Loucy (cell line): ENCODE data around the gene RAP1GAP2.

Experiments used
- H2AFZ ChIP-seq: fragments of 200-600 bp; sonication (generic); 2 replicates; pipeline ENCODE4 v1.6.0; 2016; ENCODE audit warnings: antibody characterized with exemption, mild to moderate bottlenecking, low read length, moderate library complexity
- H3F3A ChIP-seq: fragments of 200-600 bp; 2 replicates; pipeline ENCODE4 v1.6.0; 2016; ENCODE audit warnings: antibody characterized with exemption, low read depth, mild to moderate bottlenecking
- H3K27me3 ChIP-seq: fragments of 200-600 bp; sonication (generic); 2 replicates; pipeline ENCODE4 v1.6.1; 2014; ENCODE audit warnings: low read length, mild to moderate bottlenecking; ENCODE audit not compliant: insufficient read depth, poor library complexity, severe bottlenecking
- H3K36me3 ChIP-seq: fragments of 200-600 bp; sonication (generic); 2 replicates; pipeline ENCODE4 v1.6.1; 2016; ENCODE audit warnings: low read length; ENCODE audit not compliant: insufficient read depth
- H3K4me1 ChIP-seq: fragments of 200-600 bp; sonication (generic); 2 replicates; pipeline ENCODE4 v1.5.1; 2014; ENCODE audit warnings: low read length, mild to moderate bottlenecking; ENCODE audit not compliant: insufficient read depth, poor library complexity, severe bottlenecking
- H3K4me2 ChIP-seq: fragments of 200-600 bp; sonication (generic); 2 replicates; pipeline ENCODE4 v1.6.0; 2014; ENCODE audit warnings: antibody characterized with exemption, low read length, low read depth, mild to moderate bottlenecking; ENCODE audit not compliant: poor library complexity, severe bottlenecking
- H3K4me3 ChIP-seq: fragments of 200-600 bp; sonication (generic); 2 replicates; pipeline ENCODE4 v1.5.1; 2014; ENCODE audit warnings: low read length, mild to moderate bottlenecking, mixed read lengths; ENCODE audit not compliant: poor library complexity, severe bottlenecking
- H3K79me2 ChIP-seq: fragments of 200-600 bp; sonication (generic); 2 replicates; pipeline ENCODE4 v1.6.1; 2014; ENCODE audit warnings: low read length; ENCODE audit not compliant: insufficient read depth
- H3K9ac ChIP-seq: fragments of 200-600 bp; sonication (generic); 2 replicates; pipeline ENCODE4 v1.6.0; 2014; ENCODE audit warnings: mild to moderate bottlenecking, low read depth, low read length, moderate library complexity; ENCODE audit not compliant: poor library complexity, severe bottlenecking
- H3K9me2 ChIP-seq: fragments of 200-600 bp; sonication (generic); replicated peaks from 2 replicates; pipeline ENCODE4 v1.6.1; 2016; ENCODE audit warnings: low read depth, low read length, mixed read lengths
- H3K9me3 ChIP-seq: fragments of 200-600 bp; sonication (generic); 2 replicates; pipeline ENCODE4 v1.6.1; 2014; ENCODE audit warnings: mild to moderate bottlenecking, antibody characterized with exemption, low read length, low read depth; ENCODE audit not compliant: insufficient read depth
- H4K20me1 ChIP-seq: fragments of 200-600 bp; sonication (generic); 2 replicates; pipeline ENCODE4 v1.6.0; 2014; ENCODE audit warnings: antibody characterized with exemption, low read length, mild to moderate bottlenecking; ENCODE audit not compliant: insufficient read depth, poor library complexity, severe bottlenecking
- EZH2phosphoT487 ChIP-seq: fragments of 200-600 bp; IDR thresholded peaks from 2 replicates; pipeline ENCODE4 v1.6.1; 2018; ENCODE audit warnings: antibody characterized with exemption, mild to moderate bottlenecking, moderate library complexity, borderline replicate concordance
- TF ChIP-seq, protein P1 (sequence below): fragments of 200-600 bp; sonication (generic); conservative IDR thresholded peaks from 2 replicates; pipeline ENCODE4 v1.5.1; 2014; ENCODE audit warnings: mild to moderate bottlenecking, antibody characterized with exemption, low read length

The RAP1GAP2 gene

DNA sequence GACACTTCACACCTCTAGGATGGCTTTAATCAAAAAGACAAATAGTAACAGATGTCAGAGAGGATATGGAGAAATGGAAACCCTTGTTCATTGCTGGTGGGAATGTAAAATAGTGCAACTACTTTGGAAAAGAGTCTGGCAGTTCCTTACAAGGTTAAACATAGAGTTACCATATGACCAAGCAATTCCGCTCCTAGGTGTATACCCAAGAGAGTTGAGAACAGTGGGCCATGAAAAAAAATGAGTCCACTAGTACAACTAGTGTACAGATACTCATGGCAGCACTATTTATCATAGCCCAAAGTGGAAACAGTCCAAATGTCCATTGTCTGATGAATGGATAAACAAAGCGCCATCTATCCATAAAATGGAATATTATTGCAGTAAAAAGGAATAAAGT, 228.1 kb downstream of the RAP1GAP2 start:
- H3K9ac ChIP-seq, result no peak overlapping the region
- H2AFZ ChIP-seq, result no peak overlapping the region
- no peak overlapping the region for H3K4me2 ChIP-seq
- H3K9me2 ChIP-seq, result no peaks in the 10 kb centered on the region
- no peaks in the 10 kb centered on the region for H4K20me1 ChIP-seq
- H3K9me3 ChIP-seq, result no peaks in the 10 kb centered on the region
- H3F3A ChIP-seq, result no peaks in the 10 kb centered on the region
- H3K27me3 ChIP-seq, result no peaks in the 10 kb centered on the region
- no peaks in the 10 kb centered on the region; the same call in 1 of the 2 replicates for H3K79me2 ChIP-seq
- peaks cover 96% of the 10 kb centered on the region for H3K36me3 ChIP-seq
- H3K4me3 ChIP-seq, result no peak overlapping the region
- TF ChIP-seq, protein P1, sequence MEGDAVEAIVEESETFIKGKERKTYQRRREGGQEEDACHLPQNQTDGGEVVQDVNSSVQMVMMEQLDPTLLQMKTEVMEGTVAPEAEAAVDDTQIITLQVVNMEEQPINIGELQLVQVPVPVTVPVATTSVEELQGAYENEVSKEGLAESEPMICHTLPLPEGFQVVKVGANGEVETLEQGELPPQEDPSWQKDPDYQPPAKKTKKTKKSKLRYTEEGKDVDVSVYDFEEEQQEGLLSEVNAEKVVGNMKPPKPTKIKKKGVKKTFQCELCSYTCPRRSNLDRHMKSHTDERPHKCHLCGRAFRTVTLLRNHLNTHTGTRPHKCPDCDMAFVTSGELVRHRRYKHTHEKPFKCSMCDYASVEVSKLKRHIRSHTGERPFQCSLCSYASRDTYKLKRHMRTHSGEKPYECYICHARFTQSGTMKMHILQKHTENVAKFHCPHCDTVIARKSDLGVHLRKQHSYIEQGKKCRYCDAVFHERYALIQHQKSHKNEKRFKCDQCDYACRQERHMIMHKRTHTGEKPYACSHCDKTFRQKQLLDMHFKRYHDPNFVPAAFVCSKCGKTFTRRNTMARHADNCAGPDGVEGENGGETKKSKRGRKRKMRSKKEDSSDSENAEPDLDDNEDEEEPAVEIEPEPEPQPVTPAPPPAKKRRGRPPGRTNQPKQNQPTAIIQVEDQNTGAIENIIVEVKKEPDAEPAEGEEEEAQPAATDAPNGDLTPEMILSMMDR, result no peak
- no peak for TF ChIP-seq EZH2phosphoT487
- no peaks in the 10 kb centered on the region for H3K4me1 ChIP-seq

DNA sequence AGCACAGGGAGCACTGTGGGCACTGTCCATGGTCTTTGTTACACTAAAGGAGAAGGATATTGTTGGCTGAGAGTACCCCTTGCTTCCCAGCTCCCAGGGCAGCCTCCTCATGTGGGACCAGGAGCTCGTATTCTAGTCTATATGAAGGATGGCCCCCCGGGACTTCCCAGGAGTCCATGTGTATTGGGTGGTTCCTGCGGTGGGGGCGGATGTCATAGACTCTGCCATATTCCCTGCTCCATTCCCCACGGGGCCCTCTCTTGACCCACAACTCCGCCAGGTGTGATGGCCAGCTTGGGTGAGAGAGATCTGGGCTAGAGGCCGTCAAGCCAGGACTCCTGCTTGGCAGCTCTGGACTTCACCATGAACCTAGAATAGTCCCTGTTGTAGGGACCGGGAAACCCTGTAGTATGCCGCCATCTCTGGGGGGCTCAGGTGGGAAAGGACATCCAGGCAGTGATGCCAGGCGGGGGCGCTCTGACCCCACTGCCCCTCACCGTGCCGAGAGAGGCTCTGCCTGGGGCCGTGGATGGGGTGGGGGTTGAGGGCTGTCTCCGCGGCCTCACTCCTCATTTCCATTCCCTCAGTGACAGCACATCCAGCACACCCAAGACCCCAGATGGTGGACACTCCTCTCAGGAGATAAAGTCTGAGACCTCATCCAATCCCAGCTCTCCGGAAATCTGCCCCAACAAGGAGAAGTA, 229.3 kb downstream of the RAP1GAP2 start:
- TF ChIP-seq EZH2phosphoT487, result no peak
- TF ChIP-seq, protein P1, result no peak
- Histone ChIP-seq H3K4me1 (no peaks in the 10 kb centered on the region), H2AFZ (no peak overlapping the region), H3K27me3 (no peaks in the 10 kb centered on the region), H3K79me2 (no peaks in the 10 kb centered on the region; the same call in 1 of the 2 replicates), H3K9ac (no peak overlapping the region), H3K36me3 (peaks cover 95% of the 10 kb centered on the region), H3K4me3 (no peak overlapping the region), H3K9me2 (no peaks in the 10 kb centered on the region), H3F3A (no peaks in the 10 kb centered on the region), H4K20me1 (peaks cover under 1% of the 10 kb centered on the region), H3K4me2 (no peak overlapping the region), H3K9me3 (no peaks in the 10 kb centered on the region)

DNA sequence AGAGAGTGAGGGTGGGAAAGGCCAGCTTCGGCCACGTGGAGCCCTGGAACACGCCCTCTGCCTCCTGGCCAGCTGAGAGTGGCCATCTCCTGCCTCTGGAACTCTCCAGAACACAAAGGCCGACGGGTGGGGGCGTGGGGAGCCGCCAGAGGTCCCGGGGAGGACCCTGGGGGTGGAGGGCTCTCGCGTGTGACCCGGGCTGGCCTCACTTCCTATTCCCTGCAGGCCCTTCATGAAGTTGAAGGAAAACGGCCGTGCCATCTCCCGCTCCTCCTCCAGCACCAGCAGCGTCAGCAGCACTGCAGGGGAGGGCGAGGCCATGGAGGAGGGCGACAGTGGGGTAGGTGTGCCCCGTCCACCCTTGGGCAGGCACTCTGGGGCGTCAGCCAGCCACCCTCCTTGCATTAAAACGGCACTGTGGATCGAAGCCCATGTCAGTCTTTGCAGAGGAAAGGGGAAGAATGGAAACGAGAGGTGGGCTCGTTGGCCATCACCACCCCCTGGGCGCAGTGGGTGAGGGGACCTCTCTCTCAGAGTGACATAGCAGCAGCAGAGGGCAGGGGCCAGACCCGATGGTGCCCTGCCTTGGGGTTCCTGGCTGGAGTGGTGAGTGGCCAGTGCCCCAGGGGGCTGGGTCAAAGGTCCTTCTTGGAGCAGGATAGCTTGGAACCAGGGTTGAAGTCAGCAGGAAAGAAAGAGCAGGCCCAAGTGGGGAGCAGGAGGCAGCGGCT, 230.1 kb downstream of the RAP1GAP2 start:
- no peaks in the 10 kb centered on the region for H3K9me2 ChIP-seq
- H3K4me1 ChIP-seq, result no peaks in the 10 kb centered on the region
- no peak overlapping the region for H2AFZ ChIP-seq
- no peak overlapping the region for H3K4me3 ChIP-seq
- no peaks in the 10 kb centered on the region for H3F3A ChIP-seq
- no peaks in the 10 kb centered on the region for H3K27me3 ChIP-seq
- H3K4me2 ChIP-seq, result no peak overlapping the region
- H3K9me3 ChIP-seq, result no peaks in the 10 kb centered on the region
- H4K20me1 ChIP-seq, result peaks cover 2% of the 10 kb centered on the region
- no peaks in the 10 kb centered on the region; the same call in 1 of the 2 replicates for H3K79me2 ChIP-seq
- peaks cover 94% of the 10 kb centered on the region for H3K36me3 ChIP-seq
- no peak overlapping the region for H3K9ac ChIP-seq
- no peak for TF ChIP-seq EZH2phosphoT487
- TF ChIP-seq, protein P1, result no peak
